ENCODE results near the gene MMP27.

Gene MMP27

DNA sequence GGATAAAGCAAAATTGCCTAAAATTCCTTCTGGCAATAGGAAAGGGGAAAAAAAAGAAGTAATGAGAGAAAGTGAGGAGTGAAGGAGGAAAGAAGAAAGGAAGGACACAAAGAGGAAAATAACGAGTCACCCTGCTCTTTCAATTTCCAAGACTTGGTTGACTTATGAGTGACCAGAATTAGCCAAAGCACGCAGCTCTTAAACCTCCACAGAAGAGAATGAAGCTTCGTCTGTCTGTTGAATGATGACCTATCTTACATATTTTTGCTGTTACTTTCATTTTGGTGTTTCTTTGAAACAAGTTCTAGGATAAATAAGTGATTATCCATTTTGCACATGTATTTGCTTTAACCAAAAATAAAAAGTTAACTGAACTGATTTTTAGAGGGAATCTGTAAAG lies 728 bp downstream of the MMP27 start:
- TF ChIP-seq POLR2AphosphoS5 (IDR thresholded peaks at IDR 0.05; ENCODE audit: low read depth, low read length), result no peak
- no peak for TF ChIP-seq POU2F2 (IDR thresholded peaks at IDR 0.05; ENCODE audit: low read depth, low read length)
- no peak for TF ChIP-seq POLR2A (IDR thresholded peaks at IDR 0.05; ENCODE audit: low read depth, low read length)
- no peak for TF ChIP-seq PAX5 (IDR thresholded peaks at IDR 0.05; ENCODE audit: insufficient read depth, low read length, severe bottlenecking)
- no peak for TF ChIP-seq TAF1 (IDR thresholded peaks at IDR 0.05; ENCODE audit: low read depth, low read length)
- TF ChIP-seq SPI1 (IDR thresholded peaks at IDR 0.05; ENCODE audit: low read depth, low read length), result no peak
- DNase-seq (ENCODE audit: insufficient read length, low spot score) (no peak), FAIRE-seq (no peak)

DNA sequence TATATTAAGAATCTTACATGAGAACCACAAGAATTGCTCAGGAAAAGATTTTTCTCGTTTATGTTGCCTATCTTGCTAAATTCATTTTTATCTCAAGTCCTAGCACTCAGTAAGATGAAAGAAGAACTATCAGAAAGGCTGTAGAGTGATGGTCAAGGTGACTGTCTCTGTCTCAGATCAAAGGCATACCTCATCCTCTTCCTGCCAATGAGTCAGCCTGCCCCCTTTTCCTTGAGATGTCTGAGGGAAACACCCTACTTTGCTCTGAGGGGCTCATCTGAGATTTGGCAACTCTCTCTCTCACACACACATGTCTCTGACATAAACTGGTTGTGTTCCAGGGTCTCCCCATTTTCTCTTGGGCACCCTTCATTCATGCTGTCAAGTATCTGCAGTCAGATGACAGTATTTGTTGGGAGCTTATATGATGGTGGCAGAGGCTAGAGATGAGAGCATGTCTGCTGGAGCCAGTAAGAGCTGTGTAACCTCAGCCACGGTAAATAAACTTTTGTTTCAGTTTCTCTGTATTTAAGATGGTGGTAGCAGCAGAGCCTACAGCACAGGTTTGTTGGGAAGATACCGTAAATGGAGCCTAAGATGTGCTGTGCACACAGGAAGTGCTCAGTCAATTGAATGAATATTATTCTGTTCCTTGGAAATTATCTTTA lies 1.6 kb downstream of the MMP27 start:
- DNase-seq (ENCODE audit: insufficient read length, low spot score) (no peak), FAIRE-seq (no peak)
- TF ChIP-seq TAF1 (IDR thresholded peaks at IDR 0.05; ENCODE audit: low read depth, low read length) (no peak), POU2F2 (IDR thresholded peaks at IDR 0.05; ENCODE audit: low read depth, low read length) (no peak), POLR2AphosphoS5 (IDR thresholded peaks at IDR 0.05; ENCODE audit: low read depth, low read length) (no peak), POLR2A (IDR thresholded peaks at IDR 0.05; ENCODE audit: low read depth, low read length) (no peak), PAX5 (IDR thresholded peaks at IDR 0.05; ENCODE audit: insufficient read depth, low read length, severe bottlenecking) (no peak), SPI1 (IDR thresholded peaks at IDR 0.05; ENCODE audit: low read depth, low read length) (no peak)

DNA sequence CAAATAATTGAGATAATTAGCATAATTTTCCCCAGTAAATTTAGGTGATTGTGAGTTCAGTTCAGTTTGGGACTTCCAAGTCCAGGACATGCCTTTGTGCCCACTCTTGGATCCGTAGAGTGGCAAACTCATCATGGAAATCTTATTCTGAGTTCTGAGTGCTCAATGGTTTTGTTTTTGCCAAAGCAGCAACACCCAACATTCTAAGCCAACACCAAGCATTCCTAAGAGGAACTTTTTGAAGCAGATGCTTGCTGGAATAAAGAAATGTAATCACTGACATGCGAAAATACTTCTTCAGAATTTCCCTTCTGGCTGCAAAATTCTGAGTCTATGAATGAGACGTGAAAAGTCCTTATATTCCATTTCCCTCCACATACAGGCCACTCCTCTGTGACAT lies 10.4 kb downstream of the MMP27 start:
- no peak for DNase-seq (ENCODE audit: insufficient read length, low spot score)
- FAIRE-seq, result no peak
- TF ChIP-seq POLR2AphosphoS5 (IDR thresholded peaks at IDR 0.05; ENCODE audit: low read depth, low read length) (no peak), PAX5 (IDR thresholded peaks at IDR 0.05; ENCODE audit: insufficient read depth, low read length, severe bottlenecking) (no peak), SPI1 (IDR thresholded peaks at IDR 0.05; ENCODE audit: low read depth, low read length) (no peak), POU2F2 (IDR thresholded peaks at IDR 0.05; ENCODE audit: low read depth, low read length) (no peak), POLR2A (IDR thresholded peaks at IDR 0.05; ENCODE audit: low read depth, low read length) (no peak), TAF1 (IDR thresholded peaks at IDR 0.05; ENCODE audit: low read depth, low read length) (no peak)

- TF ChIP-seq POLR2AphosphoS5 (IDR thresholded peaks at IDR 0.05; ENCODE audit: low read depth, low read length) (no peak), SPI1 (IDR thresholded peaks at IDR 0.05; ENCODE audit: low read depth, low read length) (0 out of 2 replicates have a peak, but pooled peaks have one; percentile 34)
- DNase-seq (ENCODE audit: insufficient read length, low spot score) (no peak), FAIRE-seq (no peak)
Observed at GRCh38 chr11:102685754-102686153, 19.8 kb downstream of the MMP27 start.

DNA sequence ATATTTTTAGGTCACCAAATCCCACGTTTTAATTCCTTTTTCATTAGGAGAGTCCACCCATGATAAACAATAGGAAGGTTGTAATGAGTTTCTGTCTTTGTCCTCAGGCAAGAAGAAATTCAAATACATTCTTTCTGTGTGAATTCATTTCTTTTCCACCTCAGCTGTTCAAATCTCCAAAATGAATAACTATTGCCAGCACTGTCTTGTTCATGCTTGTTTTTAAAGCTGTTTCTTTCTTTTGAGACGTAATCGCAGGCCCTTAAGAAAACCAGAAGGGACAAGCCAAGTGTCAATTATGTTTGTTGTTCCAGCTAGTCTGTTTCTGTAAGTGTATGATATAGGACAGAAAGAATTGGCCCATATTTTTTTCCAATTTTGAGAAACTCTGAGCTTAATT lies 20.2 kb downstream of the MMP27 start:
- FAIRE-seq (no peak), DNase-seq (ENCODE audit: insufficient read length, low spot score) (no peak)
- TF ChIP-seq POLR2AphosphoS5 (IDR thresholded peaks at IDR 0.05; ENCODE audit: low read depth, low read length), result no peak
- TF ChIP-seq POLR2A (IDR thresholded peaks at IDR 0.05; ENCODE audit: low read depth, low read length), result no peak
- no peak for TF ChIP-seq PAX5 (IDR thresholded peaks at IDR 0.05; ENCODE audit: insufficient read depth, low read length, severe bottlenecking)
- no peak for TF ChIP-seq POU2F2 (IDR thresholded peaks at IDR 0.05; ENCODE audit: low read depth, low read length)
- TF ChIP-seq SPI1 (IDR thresholded peaks at IDR 0.05; ENCODE audit: low read depth, low read length), result no peak
- TF ChIP-seq TAF1 (IDR thresholded peaks at IDR 0.05; ENCODE audit: low read depth, low read length), result no peak

DNA sequence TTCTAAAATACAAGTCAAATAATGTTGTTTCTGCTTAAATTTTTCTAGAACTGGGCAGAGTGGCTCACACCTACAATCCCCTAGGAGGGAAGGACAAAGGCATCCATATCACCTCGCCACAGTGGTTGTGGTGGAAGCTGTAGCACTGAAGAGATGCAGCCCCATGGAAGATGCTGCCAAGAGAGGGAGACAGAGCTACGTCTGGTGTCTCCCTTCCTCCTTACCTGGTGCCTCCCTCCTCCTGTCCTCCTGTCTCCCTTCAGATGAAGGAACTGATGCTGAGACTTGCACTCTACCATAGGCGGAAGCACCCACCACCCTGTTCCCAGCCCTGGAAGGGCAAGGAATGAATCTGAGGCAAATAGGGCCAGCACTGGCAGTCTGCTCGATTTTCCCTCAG lies 22.3 kb downstream of the MMP27 start:
- TF ChIP-seq POLR2A (IDR thresholded peaks at IDR 0.05; ENCODE audit: low read depth, low read length), result no peak
- TF ChIP-seq TAF1 (IDR thresholded peaks at IDR 0.05; ENCODE audit: low read depth, low read length), result no peak
- TF ChIP-seq POU2F2 (IDR thresholded peaks at IDR 0.05; ENCODE audit: low read depth, low read length), result no peak
- TF ChIP-seq SPI1 (IDR thresholded peaks at IDR 0.05; ENCODE audit: low read depth, low read length), result no peak
- TF ChIP-seq POLR2AphosphoS5 (IDR thresholded peaks at IDR 0.05; ENCODE audit: low read depth, low read length), result no peak
- no peak for TF ChIP-seq PAX5 (IDR thresholded peaks at IDR 0.05; ENCODE audit: insufficient read depth, low read length, severe bottlenecking)
- FAIRE-seq (no peak), DNase-seq (ENCODE audit: insufficient read length, low spot score) (no peak)

- no peak for FAIRE-seq
- TF ChIP-seq TAF1 (IDR thresholded peaks at IDR 0.05; ENCODE audit: low read depth, low read length) (no peak), POU2F2 (IDR thresholded peaks at IDR 0.05; ENCODE audit: low read depth, low read length) (no peak), SPI1 (IDR thresholded peaks at IDR 0.05; ENCODE audit: low read depth, low read length) (no peak), POLR2A (IDR thresholded peaks at IDR 0.05; ENCODE audit: low read depth, low read length) (no peak), PAX5 (IDR thresholded peaks at IDR 0.05; ENCODE audit: insufficient read depth, low read length, severe bottlenecking) (no peak), POLR2AphosphoS5 (IDR thresholded peaks at IDR 0.05; ENCODE audit: low read depth, low read length) (no peak)
- no peak for DNase-seq (ENCODE audit: insufficient read length, low spot score)
Observed at GRCh38 chr11:102680945-102681344, 24.6 kb downstream of the MMP27 start.

GRCh38 chr11:102678022-102678421 lies 27.5 kb downstream of the MMP27 start:
- TF ChIP-seq POU2F2 (IDR thresholded peaks at IDR 0.05; ENCODE audit: low read depth, low read length) (no peak), POLR2AphosphoS5 (IDR thresholded peaks at IDR 0.05; ENCODE audit: low read depth, low read length) (no peak), TAF1 (IDR thresholded peaks at IDR 0.05; ENCODE audit: low read depth, low read length) (no peak), SPI1 (IDR thresholded peaks at IDR 0.05; ENCODE audit: low read depth, low read length) (no peak), PAX5 (IDR thresholded peaks at IDR 0.05; ENCODE audit: insufficient read depth, low read length, severe bottlenecking) (no peak), POLR2A (IDR thresholded peaks at IDR 0.05; ENCODE audit: low read depth, low read length) (no peak)
- FAIRE-seq (no peak), DNase-seq (ENCODE audit: insufficient read length, low spot score) (no peak)

DNA sequence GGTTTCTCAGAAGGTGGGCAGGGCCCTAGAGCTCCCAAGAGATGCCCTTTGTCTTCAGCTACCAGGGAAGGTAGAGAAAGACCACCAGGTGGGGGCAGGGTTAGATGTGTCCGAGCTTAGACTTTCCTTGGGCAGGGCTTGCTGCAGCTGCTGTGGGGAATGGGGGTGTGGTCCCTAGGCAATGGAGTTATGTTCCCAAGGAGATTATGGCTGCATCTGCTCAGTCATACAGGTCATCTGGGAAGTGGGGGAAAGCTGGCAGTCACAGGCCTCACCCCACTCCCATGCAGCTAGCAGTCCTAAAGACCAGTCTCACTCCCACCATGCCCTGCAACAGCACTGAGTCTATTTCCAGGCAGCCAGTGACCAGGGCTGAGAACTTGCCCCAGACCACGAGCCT lies 29.5 kb downstream of the MMP27 start:
- DNase-seq (ENCODE audit: insufficient read length, low spot score) (no peak), FAIRE-seq (no peak)
- TF ChIP-seq SPI1 (IDR thresholded peaks at IDR 0.05; ENCODE audit: low read depth, low read length) (no peak), POU2F2 (IDR thresholded peaks at IDR 0.05; ENCODE audit: low read depth, low read length) (no peak), PAX5 (IDR thresholded peaks at IDR 0.05; ENCODE audit: insufficient read depth, low read length, severe bottlenecking) (no peak), TAF1 (IDR thresholded peaks at IDR 0.05; ENCODE audit: low read depth, low read length) (no peak), POLR2AphosphoS5 (IDR thresholded peaks at IDR 0.05; ENCODE audit: low read depth, low read length) (no peak)

GRCh38 chr11:102669664-102670063 lies 35.9 kb downstream of the MMP27 start:
- DNase-seq (ENCODE audit: insufficient read length, low spot score) (no peak), FAIRE-seq (no peak)
- TF ChIP-seq POU2F2 (IDR thresholded peaks at IDR 0.05; ENCODE audit: low read depth, low read length), result no peak
- no peak for TF ChIP-seq SPI1 (IDR thresholded peaks at IDR 0.05; ENCODE audit: low read depth, low read length)
- no peak for TF ChIP-seq POLR2AphosphoS5 (IDR thresholded peaks at IDR 0.05; ENCODE audit: low read depth, low read length)
- TF ChIP-seq PAX5 (IDR thresholded peaks at IDR 0.05; ENCODE audit: insufficient read depth, low read length, severe bottlenecking), result no peak
- no peak for TF ChIP-seq TAF1 (IDR thresholded peaks at IDR 0.05; ENCODE audit: low read depth, low read length)
- TF ChIP-seq POLR2A (IDR thresholded peaks at IDR 0.05; ENCODE audit: low read depth, low read length), result no peak

Data from GM12891 (cell line).